HL-60/S4 treated with retinoic acid at 250 ng/mL for 4 days and 3 days (cell line): Measurements from ENCODE around the gene NIFK.

Experiments used
- in situ Hi-C: fragments of 300-500 bp; cut with MboI; formaldehyde crosslinking; loops from 2 replicates; pipeline ENCODE4 v1.7.0; 2022; ENCODE audit warnings: low sequenced_read_pairs

The NIFK gene

DNA sequence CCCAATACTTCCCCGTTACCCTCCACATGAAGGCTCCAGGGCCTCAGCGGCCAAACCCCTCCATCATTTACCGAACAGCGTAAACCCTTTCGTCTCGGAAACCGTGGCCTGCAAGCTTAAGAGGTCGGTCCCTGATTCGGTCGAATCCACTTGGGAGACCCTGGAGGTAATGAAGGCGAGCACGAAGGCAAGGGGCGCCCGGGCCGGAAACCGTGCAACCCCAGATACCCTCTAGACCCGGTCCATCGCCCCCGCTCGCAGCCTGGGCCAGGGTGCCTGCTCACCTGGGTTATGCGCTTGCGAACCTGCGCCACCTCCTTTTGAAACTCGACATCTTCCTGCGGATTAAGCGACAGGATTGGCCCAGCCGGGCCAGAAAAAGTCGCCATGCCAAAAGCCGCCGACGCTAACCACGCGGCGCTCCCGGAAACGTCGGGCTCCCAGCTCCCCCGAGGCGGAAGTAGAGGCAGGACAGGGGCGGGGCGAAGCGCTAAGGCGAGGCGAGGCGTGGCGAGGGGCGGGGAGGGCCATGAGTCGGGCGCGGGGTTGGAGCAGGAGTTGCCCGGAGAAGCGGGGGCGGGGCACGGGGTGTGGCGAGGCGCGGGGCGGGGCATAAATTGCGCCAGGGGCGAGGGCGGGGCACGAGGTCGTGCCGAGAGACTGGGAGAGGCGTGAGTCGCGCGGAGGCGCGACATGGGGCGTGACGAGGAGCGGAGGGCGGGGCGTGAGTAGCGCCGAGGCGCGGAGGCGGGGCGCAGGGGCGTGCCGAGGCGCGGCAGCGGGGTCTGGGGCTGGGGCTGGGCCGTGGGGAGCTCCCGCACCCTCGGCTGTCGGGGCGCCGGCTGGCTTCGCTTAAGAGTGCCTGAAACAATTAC is at the start of gene NIFK:
NIFK (minus strand) TSS at position 414 of the 875 bp plus-strand sequence; CDS start at position 389, 25 bp downstream.
- in situ Hi-C loops = no loop called here

DNA sequence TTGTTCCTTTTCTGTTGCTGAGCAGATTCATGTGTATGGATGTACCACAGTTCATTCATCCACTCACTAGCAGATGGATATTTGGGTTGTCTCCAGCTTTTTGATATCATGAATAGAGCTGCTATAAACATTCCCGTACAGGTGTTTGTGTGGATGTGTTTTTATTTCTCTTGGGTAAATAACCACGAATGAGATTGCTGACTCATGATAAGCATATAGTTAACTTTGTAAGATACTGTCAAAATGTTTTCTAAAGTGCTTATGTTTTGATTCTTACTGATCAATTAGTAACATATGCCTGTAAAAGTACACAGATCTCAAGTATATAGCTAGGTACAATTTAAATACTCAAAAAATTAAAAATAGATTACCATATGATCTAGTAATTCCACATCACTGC is 46.5 kb upstream of the NIFK start:
- in situ Hi-C loops = no loop called here

DNA sequence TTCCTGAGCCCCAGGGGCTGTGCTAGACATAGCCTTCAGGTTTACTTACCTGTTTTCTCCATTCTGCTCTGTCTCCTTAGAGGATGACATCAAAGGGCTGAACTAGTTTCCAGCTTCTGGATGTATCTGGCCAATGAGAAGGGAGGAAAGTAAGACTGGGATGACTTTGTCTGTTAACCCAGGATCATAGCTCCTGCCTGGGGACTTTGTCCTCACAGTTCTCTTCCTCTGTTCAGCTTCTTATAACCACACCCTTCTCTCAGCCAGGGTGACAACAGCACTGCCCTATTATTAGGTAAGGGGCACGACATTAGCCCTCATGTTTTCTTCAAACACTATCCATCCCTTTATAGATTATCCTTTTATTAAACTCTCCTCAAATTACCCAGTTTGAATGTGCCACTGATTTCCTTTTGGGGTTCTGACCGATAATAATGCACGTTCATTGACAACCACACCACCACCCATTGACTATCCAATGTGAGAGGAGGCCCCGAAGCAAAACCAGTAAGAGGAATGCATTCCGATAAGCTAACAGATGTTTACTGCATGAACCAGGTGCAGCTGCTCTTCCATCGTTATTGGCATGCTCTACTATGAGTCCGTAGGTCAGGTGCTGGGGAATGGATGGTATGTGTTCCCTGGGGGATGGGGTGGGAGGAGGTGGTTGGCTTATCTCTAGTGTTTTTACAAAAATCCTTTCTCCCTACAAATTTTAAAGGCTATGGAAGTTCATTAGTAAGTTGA is 42.2 kb upstream of the NIFK start:
- in situ Hi-C loops = no loop called here

DNA sequence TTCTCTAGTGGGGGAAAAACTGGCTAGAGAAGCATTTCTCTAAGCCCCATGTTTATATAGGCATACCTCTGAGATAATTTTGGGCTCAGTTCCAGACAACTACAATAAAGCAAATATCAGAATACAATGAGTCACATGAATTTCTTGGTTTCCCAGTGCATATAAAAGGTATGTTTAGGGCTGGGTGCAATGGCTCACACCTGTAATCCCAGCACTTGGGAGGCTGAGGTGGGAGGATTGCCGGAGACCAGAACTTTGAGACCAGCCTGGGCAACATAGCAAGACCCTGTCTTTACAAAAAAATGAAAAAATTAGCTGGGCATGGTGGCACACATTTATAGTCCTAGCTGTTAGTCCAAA is 41.0 kb upstream of the NIFK start:
- in situ Hi-C loops = no loop called here

DNA sequence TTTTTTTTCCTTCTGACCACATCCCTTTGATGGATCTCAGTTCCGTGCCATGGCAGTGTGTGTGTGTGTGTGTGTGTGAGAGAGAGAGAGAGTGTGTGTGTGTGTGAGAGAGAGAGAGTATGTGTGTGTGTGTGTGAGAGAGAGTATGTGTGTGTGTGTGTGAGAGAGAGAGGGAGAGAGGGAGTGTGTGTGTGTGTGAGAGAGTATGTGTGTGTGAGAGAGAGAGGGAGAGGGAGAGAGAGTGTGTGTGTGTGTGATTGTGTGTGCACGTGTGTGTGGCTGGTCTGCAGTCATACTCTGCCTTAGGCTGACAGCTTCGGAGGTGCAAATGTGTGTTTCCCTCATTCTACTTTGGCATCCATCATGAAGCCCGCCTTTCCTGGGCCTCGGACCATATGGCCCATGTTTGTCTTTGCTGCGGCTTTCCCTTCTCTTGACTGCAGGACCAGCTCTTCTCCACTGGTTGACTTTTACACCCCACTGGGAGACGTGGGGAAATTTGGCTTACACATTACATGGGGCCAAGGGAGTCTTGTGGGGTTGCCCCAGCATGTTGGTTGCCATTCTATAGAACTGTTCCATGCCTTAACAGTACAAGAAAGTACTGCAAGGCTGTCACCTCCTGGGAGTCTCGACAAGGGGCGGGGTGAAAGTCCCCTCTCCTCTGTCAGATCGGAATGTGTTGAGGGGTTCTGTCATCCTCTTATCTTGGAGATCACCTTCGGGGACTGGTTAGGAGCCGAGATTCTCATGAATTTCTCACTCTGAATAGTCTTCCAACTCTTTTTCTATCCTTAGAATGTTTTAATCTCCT is 40.4 kb upstream of the NIFK start:
- in situ Hi-C loops = no loop called here

DNA sequence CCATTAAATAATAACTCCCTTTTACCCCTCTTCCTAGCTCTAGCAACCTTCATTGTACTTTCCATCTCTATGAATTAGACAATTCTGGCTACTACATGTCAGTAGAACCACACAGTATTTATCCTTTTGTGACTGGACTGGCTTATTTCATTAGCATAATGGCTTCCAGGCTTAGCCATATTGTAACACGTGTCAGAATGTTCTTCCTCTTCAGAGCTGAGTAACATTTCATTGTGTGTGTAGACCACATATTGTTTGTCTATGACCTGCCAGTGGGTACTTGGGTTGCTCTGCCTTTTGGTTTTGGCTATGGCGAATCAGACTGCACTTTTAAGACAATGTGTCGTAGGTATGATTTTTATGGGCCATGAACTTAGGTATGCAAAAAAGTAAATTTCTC is 39.7 kb upstream of the NIFK start:
- in situ Hi-C loops = no loop called here

DNA sequence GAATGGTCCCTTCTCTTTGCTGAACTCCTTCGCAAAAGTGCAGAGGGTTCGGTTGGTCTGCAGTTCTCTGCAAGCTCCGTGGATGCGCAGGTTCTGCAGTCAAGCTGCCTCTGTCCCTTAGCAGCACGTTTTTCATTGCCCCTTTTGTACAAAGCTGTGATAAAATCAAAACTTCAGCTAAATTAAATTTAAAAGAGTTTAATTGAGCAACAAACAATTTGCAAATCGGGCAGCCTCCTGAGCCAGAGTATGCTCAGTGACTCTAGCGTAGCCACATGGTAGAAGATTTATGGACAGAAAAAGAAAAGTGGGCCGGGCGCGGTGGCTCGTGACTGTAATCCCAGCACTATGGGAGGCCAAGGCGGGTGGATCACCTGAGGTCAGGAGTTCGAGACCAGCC is 37.6 kb upstream of the NIFK start:
- in situ Hi-C loops = no loop called here

DNA sequence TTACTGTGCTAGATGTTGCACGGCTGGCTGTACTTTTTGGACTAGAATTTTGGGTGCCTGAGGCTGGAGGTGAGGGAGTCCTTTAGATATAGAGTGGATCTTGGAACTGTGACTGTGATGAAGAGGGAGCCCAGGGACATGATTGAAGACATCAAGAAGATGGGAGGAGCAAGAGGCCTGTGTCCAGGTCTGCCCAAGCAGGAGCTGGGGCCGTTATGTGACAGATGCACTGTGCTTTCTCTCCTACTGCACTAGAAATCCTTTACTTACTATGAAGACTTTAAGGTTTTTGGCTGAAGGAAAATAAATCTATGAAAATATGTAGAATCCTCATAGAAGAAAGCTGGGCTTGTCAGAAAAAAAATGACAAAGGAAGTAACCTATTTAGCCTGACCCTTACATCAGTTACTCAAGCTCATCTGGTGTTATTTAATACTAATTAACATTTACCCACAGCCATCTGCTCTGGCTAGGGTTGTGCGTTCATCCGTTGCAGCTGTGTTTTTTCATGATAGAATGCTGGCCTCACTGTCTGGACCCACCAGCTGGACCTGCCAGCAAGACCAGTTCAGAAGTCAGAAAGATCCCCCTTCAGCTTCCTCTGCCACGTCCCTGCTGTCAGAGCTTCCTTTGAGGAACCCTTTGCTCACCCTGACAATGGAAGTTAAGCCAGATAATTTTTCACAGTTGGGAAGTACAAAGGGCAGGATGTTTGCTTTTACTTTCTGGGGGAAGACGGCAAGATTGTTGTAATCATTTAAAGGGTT is 35.5 kb upstream of the NIFK start:
- in situ Hi-C loops = no loop called here

DNA sequence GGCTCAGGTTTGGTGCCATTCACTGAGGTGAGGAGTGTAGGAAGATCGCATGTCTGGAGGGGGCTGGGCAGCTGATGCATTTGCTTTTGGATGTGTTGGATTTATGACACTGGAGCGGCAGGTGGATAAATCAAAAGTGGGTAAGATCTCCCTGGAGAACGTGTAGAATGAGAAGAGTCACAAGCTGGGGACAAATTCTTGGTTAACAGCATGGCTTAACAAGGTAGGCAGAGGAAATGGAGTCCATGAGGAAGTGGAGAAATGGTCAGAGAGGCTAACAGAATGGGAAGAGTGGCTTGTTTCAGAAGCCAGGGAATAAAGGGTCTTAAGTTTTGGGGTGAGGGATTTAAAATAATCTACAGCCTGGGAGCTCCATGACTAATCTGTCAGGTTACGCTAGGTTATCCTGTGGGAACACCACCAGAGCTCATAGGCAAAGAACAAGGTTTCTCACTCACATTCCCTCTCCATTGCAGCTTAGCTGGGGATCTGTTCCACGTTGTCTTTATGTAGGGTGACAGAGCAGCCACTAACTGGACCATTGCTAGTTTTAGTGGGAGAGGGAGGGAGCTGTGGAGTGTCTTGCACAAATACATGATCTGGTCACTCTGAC is 31.6 kb upstream of the NIFK start:
- in situ Hi-C loops = no loop called here

DNA sequence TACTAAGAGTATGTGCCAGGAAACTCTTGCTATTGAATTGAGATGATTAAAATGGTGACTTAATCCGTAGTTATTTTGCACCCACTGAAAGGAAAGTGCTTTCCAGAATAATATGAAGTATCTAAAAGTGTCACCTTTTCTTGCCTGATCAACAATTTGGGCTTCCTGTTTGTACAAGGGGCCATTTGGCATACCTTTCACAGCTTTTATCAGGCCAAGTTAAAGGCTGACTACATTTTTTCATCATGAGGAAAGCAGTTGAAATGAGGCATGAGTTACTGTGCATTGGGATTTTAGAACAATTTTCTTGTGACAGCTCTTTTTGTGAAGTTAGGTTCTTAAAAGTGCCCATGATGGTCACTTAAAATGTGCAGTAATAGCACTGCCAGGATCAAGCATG is 29.9 kb upstream of the NIFK start:
- in situ Hi-C loops = no loop called here

DNA sequence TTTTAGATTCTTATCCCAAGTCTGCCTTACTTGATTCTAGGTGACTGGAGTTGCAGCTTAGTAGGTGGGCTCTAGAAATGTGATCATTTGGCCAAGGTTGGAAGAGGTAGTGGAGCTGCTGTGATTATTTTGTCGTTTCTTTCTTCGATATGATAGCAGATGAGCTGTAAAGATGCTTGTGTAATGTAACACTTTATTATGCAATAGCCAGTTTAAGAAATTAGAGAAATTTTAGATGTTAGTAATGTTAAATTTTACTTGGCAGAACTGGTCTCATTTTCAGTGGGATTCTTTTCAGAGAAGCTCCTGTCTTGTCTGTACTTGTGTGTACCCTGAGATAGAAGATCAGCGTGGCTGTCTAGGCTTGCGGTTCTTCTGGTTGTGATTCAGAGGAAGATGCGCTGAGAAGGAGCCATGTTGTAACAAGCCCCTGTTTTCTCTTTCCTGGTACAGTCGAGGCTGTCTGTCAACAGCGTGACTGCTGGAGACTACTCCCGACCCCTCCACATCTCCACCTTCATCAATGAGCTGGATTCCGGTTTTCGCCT is 28.1 kb upstream of the NIFK start:
- in situ Hi-C loops = no loop called here

DNA sequence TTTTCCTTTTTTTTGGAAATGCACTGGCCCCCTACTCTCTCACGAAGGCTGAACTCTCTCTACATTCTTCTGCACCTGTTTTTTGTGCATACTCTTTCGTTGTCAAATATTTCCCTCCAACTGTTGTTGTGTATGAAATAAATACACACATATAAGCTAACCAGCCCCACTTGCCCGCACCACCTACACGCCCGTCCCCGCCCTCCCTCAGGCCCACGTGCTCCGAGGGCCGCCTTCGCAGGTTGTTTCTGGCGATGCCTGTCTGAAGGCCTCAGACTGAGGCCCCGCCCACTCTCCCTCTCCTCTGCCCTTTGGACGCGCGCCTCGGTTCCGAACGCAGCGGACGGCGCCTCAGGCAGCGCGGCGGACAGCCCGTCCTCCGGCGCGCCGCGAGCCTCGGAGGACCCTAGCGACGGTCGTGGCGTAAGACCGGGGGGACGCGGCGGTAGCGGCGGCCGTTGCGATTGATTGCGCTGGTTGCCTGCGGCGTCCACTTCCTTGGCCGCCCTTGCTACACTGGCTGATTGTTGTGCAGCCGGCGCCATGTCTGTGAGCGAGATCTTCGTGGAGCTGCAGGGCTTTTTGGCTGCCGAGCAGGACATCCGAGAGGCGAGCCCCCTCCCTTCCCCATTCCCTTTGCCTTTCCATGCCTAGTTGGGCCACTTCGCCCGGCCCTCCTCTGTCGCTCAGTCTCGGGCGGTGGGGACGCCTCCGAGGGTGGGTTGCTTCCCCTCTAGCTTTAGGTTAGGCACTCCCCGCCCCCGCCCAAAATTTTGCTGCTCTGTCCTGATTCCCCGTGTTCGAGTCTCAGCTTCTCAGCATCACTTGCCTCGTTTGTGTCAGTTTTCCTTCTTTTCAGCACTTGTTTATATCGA is 18.8 kb upstream of the NIFK start, which contains the start of gene TSN:
TSN (plus strand) TSS at position 415 of the 875 bp plus-strand sequence; CDS start at position 544, 129 bp downstream.
- in situ Hi-C loops = no loop called here

DNA sequence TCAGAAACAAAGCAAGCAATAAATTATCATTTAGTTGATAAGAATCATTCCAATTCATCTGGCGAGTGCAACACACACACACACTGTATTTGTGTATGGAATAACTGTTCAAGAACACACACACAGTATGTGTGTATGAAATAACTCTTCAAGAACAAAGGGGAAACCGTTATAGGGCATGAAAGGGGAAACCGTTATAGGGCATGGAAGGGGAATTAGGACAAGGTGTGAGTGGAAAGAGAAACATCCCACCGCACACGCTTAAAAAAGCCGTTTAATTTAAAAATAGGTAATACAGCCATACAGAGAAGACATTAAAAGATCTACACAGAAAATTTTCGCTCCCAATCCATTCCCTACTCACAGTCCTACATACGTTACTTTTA is 18.2 kb upstream of the NIFK start:
- in situ Hi-C loops = no loop called here

DNA sequence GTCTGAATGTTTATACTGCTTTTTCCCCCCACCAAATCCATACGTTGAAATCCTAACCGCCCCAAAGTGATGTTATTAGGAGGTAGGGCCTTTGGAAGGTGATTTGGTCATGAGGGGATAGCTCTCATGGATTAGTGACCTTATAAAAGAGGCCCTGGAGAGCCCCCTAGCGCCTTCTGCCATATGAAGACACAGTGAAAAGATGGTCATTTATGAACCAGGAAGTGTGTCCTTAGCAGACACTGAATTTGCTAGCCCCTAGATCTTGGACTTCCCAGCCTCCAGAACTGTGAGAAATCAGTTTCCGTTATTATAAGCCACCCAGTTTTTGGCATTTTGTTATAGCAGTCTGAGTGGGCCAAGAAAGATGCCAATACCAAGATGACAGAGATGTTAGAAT is 11.5 kb upstream of the NIFK start:
- in situ Hi-C loops = no loop called here

DNA sequence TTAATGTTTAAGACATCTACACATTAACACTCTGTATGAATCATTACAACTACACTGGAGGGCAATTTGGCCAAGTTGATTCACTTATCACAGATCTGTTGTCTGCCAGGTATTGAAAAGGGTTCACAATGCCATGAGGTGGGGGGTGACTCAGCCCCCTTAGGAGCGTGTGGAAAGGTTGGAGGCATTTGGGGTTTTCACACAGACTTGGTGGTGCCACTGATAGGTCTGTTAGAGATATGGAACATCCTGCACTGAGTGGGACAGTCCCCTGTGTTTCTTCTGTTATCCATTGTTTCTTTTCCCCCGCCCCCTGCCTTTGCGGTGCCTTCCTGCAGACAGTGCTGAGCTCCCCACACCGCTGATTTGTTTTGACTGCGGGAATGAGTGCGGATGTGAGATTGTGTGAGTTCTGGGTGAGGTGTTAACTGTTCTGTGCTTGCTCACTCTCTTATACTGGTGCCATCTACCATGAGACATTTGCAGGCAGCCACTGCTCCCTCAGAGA is 9.4 kb upstream of the NIFK start:
- in situ Hi-C loops = no loop called here

DNA sequence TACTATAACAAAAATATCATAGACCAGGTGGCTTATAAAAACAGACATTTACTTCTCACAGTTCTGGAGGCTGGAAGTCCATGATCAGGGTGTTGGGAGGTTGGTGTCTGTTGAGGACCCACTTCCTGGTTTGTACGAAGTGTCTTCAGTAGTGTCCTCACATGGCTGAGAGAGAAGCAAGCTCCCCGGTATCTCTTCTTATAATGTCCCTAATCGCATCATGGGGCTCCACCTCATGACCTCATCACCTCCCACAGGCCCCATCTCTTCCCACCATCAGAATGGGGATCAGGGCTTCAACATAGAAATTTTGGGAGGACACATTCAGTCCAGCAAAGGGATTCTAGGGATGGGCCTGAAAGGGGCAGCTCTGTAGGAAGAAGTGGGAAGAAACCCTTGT is 4.8 kb upstream of the NIFK start:
- in situ Hi-C loops = no loop called here

DNA sequence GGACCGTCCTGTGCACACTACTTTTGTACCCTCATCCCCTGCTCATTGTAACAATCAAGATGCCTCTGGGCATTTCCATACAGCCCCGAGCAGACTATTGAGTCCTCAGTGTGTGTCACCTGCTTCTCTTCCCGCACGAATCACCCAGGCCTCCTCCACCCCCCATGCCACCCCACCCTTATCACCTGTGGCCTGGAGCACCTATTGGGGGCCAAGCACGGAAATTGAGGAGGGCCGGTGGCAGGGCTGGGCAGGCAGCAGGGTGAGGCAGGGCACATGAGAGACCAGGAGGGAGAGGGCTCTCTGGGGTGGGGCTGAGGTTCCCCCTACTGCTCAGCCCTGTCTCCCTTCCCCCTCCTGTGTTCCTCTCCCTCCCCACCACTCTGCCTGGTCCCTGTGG is 4.3 kb upstream of the NIFK start:
- in situ Hi-C loops = no loop called here

DNA sequence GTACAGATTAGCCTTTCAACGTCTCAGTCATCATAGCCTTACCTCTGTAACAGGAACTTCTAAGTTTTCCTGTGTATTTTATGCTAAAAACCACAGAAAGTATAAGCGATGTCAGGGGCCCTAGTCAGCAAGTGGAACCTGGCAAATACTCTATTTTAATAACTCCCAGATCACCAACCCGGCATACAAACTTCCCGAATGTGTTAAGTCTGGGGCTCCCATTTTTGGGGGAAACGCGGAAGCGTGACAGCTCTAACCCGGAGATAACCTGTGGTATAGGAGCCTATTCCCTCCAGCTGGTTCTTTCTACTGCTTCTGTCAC is 574 bp downstream of the NIFK start:
- in situ Hi-C loops = no loop called here

DNA sequence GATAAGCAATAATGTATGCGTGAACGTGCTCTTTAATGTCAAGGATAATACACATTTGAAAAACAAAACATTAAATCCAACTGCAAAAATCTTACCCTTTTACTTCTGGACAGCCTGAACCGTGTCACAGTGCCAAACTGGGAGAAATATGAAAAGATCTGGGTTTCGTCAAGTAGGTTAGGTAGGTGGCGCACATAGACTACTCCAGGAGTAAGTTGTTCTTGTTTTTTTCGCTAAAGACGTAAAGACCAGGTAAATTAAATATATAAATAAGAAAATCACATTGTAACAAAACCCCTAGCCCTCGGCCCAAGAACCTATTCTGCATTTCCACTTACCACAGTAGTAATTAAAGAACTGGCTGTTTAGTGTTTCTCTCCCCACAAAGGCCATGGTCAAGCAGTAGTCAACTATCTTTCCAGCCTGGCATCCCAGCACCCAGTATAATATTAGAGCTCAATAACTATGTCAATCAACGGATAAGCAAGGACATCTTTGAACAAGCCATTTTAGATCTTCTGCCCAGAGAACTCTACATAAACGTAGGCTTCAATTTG is 1.1 kb downstream of the NIFK start:
- in situ Hi-C loops = no loop called here
